HepG2 (cell line): ENCODE measurements around the gene SH3GL2.

ENCODE experiments used
- ETV5 ChIP-seq: IDR thresholded peaks from 2 replicates; pipeline ENCODE4 v1.6.1; 2018; ENCODE audit warnings: missing biosample characterization, missing genetic modification reagents, inconsistent platforms, borderline replicate concordance
- HDAC6 ChIP-seq: fragments of 200-600 bp; sonication (generic); IDR thresholded peaks from 2 replicates; pipeline ENCODE4 v1.7.0; 2017; ENCODE audit warnings: mild to moderate bottlenecking, antibody characterized with exemption, low read length, low read depth
- HNRNPL ChIP-seq: fragments of 200-400 bp; formaldehyde crosslinking; IDR thresholded peaks from 2 replicates; pipeline ENCODE4 v1.6.1; 2017; ENCODE audit warnings: mild to moderate bottlenecking, low read depth, low read length
- KAT2B ChIP-seq: fragments of 150-350 bp; IDR thresholded peaks from 2 replicates; pipeline ENCODE4 v1.6.1; 2014; ENCODE audit warnings: low read depth, low read length, borderline replicate concordance
- MYC ChIP-seq: sonication (generic); formaldehyde crosslinking; IDR thresholded peaks from 2 replicates; pipeline ENCODE4 v1.9.0; 2021; ENCODE audit warnings: missing genetic modification reagents, borderline replicate concordance
- NFKB2 ChIP-seq: sonication (generic); formaldehyde crosslinking; IDR thresholded peaks from 2 replicates; pipeline ENCODE4 v1.4.0; 2020; ENCODE audit warnings: missing genetic modification reagents, borderline replicate concordance
- RFXAP ChIP-seq: sonication (generic); formaldehyde crosslinking; IDR thresholded peaks from 2 replicates; pipeline ENCODE4 v1.4.0; 2020; ENCODE audit warnings: missing genetic modification reagents, borderline replicate concordance
- SAFB2 ChIP-seq: sonication (generic); formaldehyde crosslinking; IDR thresholded peaks from 2 replicates; pipeline ENCODE4 v1.5.1; 2020; ENCODE audit warnings: missing genetic modification reagents, low read depth, mild to moderate bottlenecking, borderline replicate concordance
- SMAD1 ChIP-seq: sonication (generic); formaldehyde crosslinking; IDR thresholded peaks from 2 replicates; pipeline ENCODE4 v1.4.0; 2020; ENCODE audit warnings: missing genetic modification reagents, low read depth, mild to moderate bottlenecking, borderline replicate concordance
- SMYD3 ChIP-seq: sonication (generic); formaldehyde crosslinking; IDR thresholded peaks from 2 replicates; pipeline ENCODE4 v1.8.1; 2023; ENCODE audit warnings: mild to moderate bottlenecking, missing genetic modification reagents
- ZKSCAN8 ChIP-seq: IDR thresholded peaks from 2 replicates; pipeline ENCODE4 v1.6.1; 2016; ENCODE audit warnings: borderline replicate concordance, missing genetic modification reagents, missing compliant biosample characterization
- ZNF510 ChIP-seq: sonication (generic); formaldehyde crosslinking; IDR thresholded peaks from 2 replicates; pipeline ENCODE4 v1.4.0; 2020; ENCODE audit warnings: low read depth, mild to moderate bottlenecking, missing genetic modification reagents
- TF ChIP-seq, protein P1 (sequence below): sonication (generic); formaldehyde crosslinking; IDR thresholded peaks from 2 replicates; pipeline ENCODE4 v1.5.0; 2020; ENCODE audit warnings: mild to moderate bottlenecking, missing genetic modification reagents, moderate library complexity
- TF ChIP-seq, protein P2 (sequence below): IDR thresholded peaks from 2 replicates; pipeline ENCODE4 v1.6.1; 2012; ENCODE audit warnings: inconsistent platforms

DNA sequence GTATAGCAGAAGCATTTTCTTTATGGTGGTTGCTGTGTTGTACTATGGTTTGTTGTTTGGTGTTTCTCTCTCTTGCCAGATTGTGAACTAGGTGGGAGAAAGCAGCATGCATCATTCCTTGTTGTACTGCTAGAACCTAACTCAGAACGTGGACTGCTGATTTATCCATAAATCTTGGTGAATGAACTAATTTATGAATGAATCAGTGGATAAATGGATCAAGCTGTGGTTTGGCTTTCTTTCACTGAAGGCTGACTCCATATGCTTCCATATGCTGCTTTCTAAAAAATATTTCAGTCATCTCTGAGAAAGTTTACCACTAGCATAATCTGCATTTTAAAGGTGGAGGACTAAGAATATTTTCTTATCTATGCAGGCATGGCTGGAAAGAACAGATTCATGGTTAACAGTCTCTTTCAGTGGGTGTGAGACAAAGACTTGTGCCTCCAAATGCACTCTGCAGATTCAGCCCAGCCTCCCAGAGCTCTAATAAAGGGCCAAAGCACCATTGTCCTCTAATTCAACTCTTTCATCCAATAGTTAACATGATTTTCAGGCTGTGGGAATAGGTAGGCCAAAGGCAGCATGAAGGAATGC is 237.7 kb downstream of the SH3GL2 start:
- TF ChIP-seq SAFB2 (no peak), RFXAP (CRISPR knock-in tag) (no peak), ETV5 (CRISPR knock-in tag) (no peak), ZKSCAN8 (CRISPR knock-in tag) (no peak), MYC (CRISPR knock-in tag) (no peak), SMYD3 (CRISPR knock-in tag) (no peak), HNRNPL (no peak), KAT2B (no peak), NFKB2 (CRISPR knock-in tag) (no peak), SMAD1 (no peak), HDAC6 (no peak), ZNF510 (CRISPR knock-in tag) (no peak)
- TF ChIP-seq, protein P1, sequence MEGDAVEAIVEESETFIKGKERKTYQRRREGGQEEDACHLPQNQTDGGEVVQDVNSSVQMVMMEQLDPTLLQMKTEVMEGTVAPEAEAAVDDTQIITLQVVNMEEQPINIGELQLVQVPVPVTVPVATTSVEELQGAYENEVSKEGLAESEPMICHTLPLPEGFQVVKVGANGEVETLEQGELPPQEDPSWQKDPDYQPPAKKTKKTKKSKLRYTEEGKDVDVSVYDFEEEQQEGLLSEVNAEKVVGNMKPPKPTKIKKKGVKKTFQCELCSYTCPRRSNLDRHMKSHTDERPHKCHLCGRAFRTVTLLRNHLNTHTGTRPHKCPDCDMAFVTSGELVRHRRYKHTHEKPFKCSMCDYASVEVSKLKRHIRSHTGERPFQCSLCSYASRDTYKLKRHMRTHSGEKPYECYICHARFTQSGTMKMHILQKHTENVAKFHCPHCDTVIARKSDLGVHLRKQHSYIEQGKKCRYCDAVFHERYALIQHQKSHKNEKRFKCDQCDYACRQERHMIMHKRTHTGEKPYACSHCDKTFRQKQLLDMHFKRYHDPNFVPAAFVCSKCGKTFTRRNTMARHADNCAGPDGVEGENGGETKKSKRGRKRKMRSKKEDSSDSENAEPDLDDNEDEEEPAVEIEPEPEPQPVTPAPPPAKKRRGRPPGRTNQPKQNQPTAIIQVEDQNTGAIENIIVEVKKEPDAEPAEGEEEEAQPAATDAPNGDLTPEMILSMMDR (CRISPR knock-in tag): no peak
- TF ChIP-seq, protein P2, sequence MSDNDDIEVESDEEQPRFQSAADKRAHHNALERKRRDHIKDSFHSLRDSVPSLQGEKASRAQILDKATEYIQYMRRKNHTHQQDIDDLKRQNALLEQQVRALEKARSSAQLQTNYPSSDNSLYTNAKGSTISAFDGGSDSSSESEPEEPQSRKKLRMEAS: no peak
